ENCODE measurements around the gene CAV2. TPM values are rescaled to one million over a fixed set of nuclear protein-coding genes. Genes with fewer than 3 reads are reported as not detected.

CAV2 gene
- total and polyA plus RNA-seq, 2 of the 8 experiments (the other 6 are each of a cell fraction or from before 2014, with no cell fraction given) = 2.8 to 4.7 TPM

GRCh38 chr7:116500078-116500853 is 728 bp downstream of the CAV2 start:
- H3K27me3 ChIP-seq (replicated peaks in 1 of 4; ENCODE audit: control insufficient read depth in 3 of 4, extremely low read depth in 1 of 4, insufficient read depth in 3 of 4, low read length in 3 of 4) = peaks cover 0 to 22% (median 16%) of the 10 kb centered on the region in 4 experiments; a peak in 6 of 7 replicates
- ChIA-PET POLR2A (ENCODE audit: partially characterized antibody) (interaction anchor here (2.1 kb wide), 1 partner anchor 26 kb away, joined by 5 read pairs; no protein-coding TSS in a partner anchor), CTCF (ENCODE audit: partially characterized antibody) (no interaction called here)
- H3K9ac ChIP-seq (replicated peaks in 1 of 4; ENCODE audit: extremely low read depth in 1 of 4, low read depth in 3 of 4, low read length in 3 of 4) = peak overlapping the region in 1 of 4 experiments; percentile 39; a peak in 2 of 7 replicates
- H2BK20ac ChIP-seq (ENCODE audit: low read length) = no peak overlapping the region
- peak overlapping the region; percentile 43 for H2BK120ac ChIP-seq (replicated peaks; ENCODE audit: low read depth, low read length)
- H4K20me1 ChIP-seq (replicated peaks in 1 of 2; ENCODE audit: control insufficient read depth in 1 of 2, insufficient read depth in 2 of 2, low read length in 2 of 2) = peaks cover 0 to 2% of the 10 kb centered on the region in 2 experiments
- H2BK15ac ChIP-seq (ENCODE audit: low read length) = no peak overlapping the region
- no peak overlapping the region for H3K27ac ChIP-seq (ENCODE audit: low read depth, low read length)
- peak overlapping the region; percentile 94 to 99 for H3K4me2 ChIP-seq (ENCODE audit: insufficient read depth in 1 of 2, low read depth in 2 of 2, low read length in 2 of 2)
- WGBS, 2 experiments (ENCODE audit: extremely low coverage in 1 of 2, insufficient coverage in 1 of 2, insufficient read length in 1 of 2, insufficient replicate concordance in 2 of 2, low coverage in 1 of 2, low lambda C conversion rate in 2 of 2, missing lambda C conversion rate in 1 of 2) = 4% methylated on average over 34 of the region's 36 CpGs; no CpG with 5 or more reads in 1 of the 2 experiments
- H3K9me3 ChIP-seq (ENCODE audit: insufficient read depth in 2 of 2, low read depth in 1 of 2, low read length in 1 of 2) = no peaks in the 10 kb centered on the region
- H3K18ac ChIP-seq (ENCODE audit: extremely low read depth, low read length) = peak overlapping the region; percentile 13
- no peak overlapping the region for H2AK5ac ChIP-seq (ENCODE audit: low read depth, low read length)
- FAIRE-seq = no peak
- no peak overlapping the region for H4K91ac ChIP-seq (replicated peaks; ENCODE audit: insufficient read length, low read length)
- H4K5ac ChIP-seq (ENCODE audit: insufficient read length, low read depth, low read length) = no peak overlapping the region
- H3K79me2 ChIP-seq (ENCODE audit: control insufficient read depth in 1 of 2, insufficient read depth in 2 of 2, low read length in 2 of 2) = no peaks in the 10 kb centered on the region
- H2BK5ac ChIP-seq (ENCODE audit: low read depth, low read length) = peak overlapping the region; percentile 38; the same call in 1 of the 2 replicates
- H3K23ac ChIP-seq (ENCODE audit: insufficient read length) = no peak overlapping the region
- no peak overlapping the region for H3K56ac ChIP-seq (replicated peaks; ENCODE audit: insufficient read length, low read depth, low read length)
- H3K36me3 ChIP-seq (ENCODE audit: control insufficient read depth in 2 of 4, insufficient read depth in 4 of 4, low read length in 3 of 4) = no peaks in the 10 kb centered on the region
- no peaks in the 10 kb centered on the region for H3K79me1 ChIP-seq (ENCODE audit: low read depth, low read length)
- peak overlapping the region; percentile 75; the same call in 1 of the 2 replicates for H2BK12ac ChIP-seq (ENCODE audit: low read depth, low read length)
- H3K4ac ChIP-seq (replicated peaks; ENCODE audit: insufficient read length, low read depth, low read length) = no peak overlapping the region
- peak overlapping the region; percentile 40 to 71 (median 60) for H3K4me3 ChIP-seq (ENCODE audit: extremely low read depth in 1 of 4, insufficient read depth in 2 of 4, low read depth in 3 of 4, low read length in 4 of 4)
- peaks cover 5% of the 10 kb centered on the region; the same call in 1 of the 2 replicates for H3K23me2 ChIP-seq (ENCODE audit: low read depth, low read length)
- DNase-seq (ENCODE audit: low read depth in 1 of 2, low spot score in 2 of 2) = no peak
- H3K4me1 ChIP-seq (replicated peaks in 1 of 4; ENCODE audit: control insufficient read depth in 3 of 4, insufficient read depth in 4 of 4, low read length in 3 of 4) = peaks cover 2 to 4% (median 3%) of the 10 kb centered on the region in 4 experiments; a peak in 4 of 7 replicates
- peak overlapping the region; percentile 76 for H2AFZ ChIP-seq (ENCODE audit: low read length)
- no peak overlapping the region for H3K14ac ChIP-seq (ENCODE audit: insufficient read length)
- H4K8ac ChIP-seq (ENCODE audit: extremely low read depth, insufficient read depth, low read length) = peak overlapping the region; percentile 25; the same call in 1 of the 2 replicates
- no peak for TF ChIP-seq TCF12 (IDR thresholded peaks at IDR 0.05; ENCODE audit: low read depth, low read length)
- TF ChIP-seq CBX5 (IDR thresholded peaks at IDR 0.05; ENCODE audit: low read depth, low read length) = no peak
- peak; percentile 77 for TF ChIP-seq SUZ12 (IDR thresholded peaks at IDR 0.05; ENCODE audit: low read length)
- TF ChIP-seq GABPA (IDR thresholded peaks at IDR 0.05; ENCODE audit: borderline replicate concordance, insufficient read depth, low read length) = no peak
- no peak for TF ChIP-seq KDM5A (IDR thresholded peaks at IDR 0.05; ENCODE audit: low read length)
- TF ChIP-seq E2F6 (IDR thresholded peaks at IDR 0.05) = peak; percentile 30
- TF ChIP-seq SP2 (IDR thresholded peaks at IDR 0.05; ENCODE audit: low read length) = no peak
- no peak for TF ChIP-seq TBP (IDR thresholded peaks at IDR 0.05; ENCODE audit: low read depth, low read length)
- no peak for TF ChIP-seq SIX5 (IDR thresholded peaks at IDR 0.05; ENCODE audit: low read depth, low read length)
- TF ChIP-seq TAF1 (IDR thresholded peaks at IDR 0.05; ENCODE audit: low read depth, low read length) = no peak
- peak; percentile 26 for TF ChIP-seq SAP30 (IDR thresholded peaks at IDR 0.05; ENCODE audit: insufficient read depth, insufficient replicate concordance, low read length)
- TF ChIP-seq POLR2A (IDR thresholded peaks at IDR 0.05; ENCODE audit: control extremely low read depth in 1 of 2, low read depth in 2 of 2, low read length in 2 of 2) = no peak
